ENCODE results near the gene BPGM.

BPGM gene

GRCh38 chr7:134618756-134619530 is 27.7 kb upstream of the BPGM start:
- H3K27ac ChIP-seq (ENCODE audit: low read length) = no peak overlapping the region
- H3K27me3 ChIP-seq (ENCODE audit: control insufficient read depth in 1 of 2, insufficient read depth in 2 of 2, low read length in 2 of 2) = no peaks in the 10 kb centered on the region
- no peaks in the 10 kb centered on the region for H3K4me1 ChIP-seq (ENCODE audit: control insufficient read depth, insufficient read depth, low read length)
- no peak overlapping the region for H3K4me3 ChIP-seq (ENCODE audit: low read length in 2 of 2)
- H3K9me3 ChIP-seq (ENCODE audit: control insufficient read depth in 2 of 2, low read length in 2 of 2) = no peaks in the 10 kb centered on the region
- no peaks in the 10 kb centered on the region for H3K36me3 ChIP-seq (ENCODE audit: control insufficient read depth in 2 of 2, insufficient read depth in 2 of 2, low read length in 2 of 2)
- no peak overlapping the region for H3K9ac ChIP-seq (ENCODE audit: low read length in 2 of 2)

DNA sequence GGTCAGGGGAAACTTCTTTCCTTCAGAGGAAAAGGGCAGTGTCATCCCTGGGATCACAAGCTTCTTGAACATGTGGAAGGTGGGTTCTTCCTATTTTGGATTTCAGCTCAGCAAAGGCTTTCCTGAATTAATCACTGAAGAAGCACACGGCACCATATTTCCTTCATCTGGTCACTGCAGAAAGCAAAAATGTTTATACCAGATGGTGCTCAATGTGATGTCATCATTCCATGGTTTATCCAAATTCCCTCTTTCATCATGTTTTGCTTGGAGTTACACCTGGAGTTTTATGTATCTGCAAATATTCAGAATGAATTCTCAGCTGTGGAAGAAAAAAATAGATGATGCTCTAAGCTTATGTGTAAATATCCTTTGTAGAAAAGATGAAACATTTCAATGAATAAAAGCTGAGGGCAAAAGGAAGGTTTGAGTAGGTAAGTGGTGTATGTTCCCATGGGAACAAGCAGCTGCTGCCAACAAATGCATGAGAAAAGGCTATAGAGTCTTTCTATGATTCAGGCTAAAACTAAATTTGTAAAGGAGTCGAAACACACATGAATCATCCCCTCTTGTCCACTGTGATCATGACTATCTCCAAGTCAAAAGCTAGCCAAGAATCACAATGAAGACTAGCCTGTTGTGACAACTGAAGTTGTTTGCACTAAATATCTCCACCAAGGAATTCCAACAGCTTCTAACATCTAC is 26.9 kb upstream of the BPGM start:
- H3K27me3 ChIP-seq (ENCODE audit: control insufficient read depth in 1 of 2, insufficient read depth in 2 of 2, low read length in 2 of 2) = peaks cover 0 to 3% of the 10 kb centered on the region in 2 donors
- H3K27ac ChIP-seq (ENCODE audit: low read length) = no peak overlapping the region
- H3K4me3 ChIP-seq (ENCODE audit: low read length in 2 of 2) = no peak overlapping the region
- no peaks in the 10 kb centered on the region for H3K36me3 ChIP-seq (ENCODE audit: control insufficient read depth in 2 of 2, insufficient read depth in 2 of 2, low read length in 2 of 2)
- no peaks in the 10 kb centered on the region for H3K9me3 ChIP-seq (ENCODE audit: control insufficient read depth in 2 of 2, low read length in 2 of 2)
- no peak overlapping the region for H3K9ac ChIP-seq (ENCODE audit: low read length in 2 of 2)
- H3K4me1 ChIP-seq (ENCODE audit: control insufficient read depth, insufficient read depth, low read length) = no peaks in the 10 kb centered on the region

DNA sequence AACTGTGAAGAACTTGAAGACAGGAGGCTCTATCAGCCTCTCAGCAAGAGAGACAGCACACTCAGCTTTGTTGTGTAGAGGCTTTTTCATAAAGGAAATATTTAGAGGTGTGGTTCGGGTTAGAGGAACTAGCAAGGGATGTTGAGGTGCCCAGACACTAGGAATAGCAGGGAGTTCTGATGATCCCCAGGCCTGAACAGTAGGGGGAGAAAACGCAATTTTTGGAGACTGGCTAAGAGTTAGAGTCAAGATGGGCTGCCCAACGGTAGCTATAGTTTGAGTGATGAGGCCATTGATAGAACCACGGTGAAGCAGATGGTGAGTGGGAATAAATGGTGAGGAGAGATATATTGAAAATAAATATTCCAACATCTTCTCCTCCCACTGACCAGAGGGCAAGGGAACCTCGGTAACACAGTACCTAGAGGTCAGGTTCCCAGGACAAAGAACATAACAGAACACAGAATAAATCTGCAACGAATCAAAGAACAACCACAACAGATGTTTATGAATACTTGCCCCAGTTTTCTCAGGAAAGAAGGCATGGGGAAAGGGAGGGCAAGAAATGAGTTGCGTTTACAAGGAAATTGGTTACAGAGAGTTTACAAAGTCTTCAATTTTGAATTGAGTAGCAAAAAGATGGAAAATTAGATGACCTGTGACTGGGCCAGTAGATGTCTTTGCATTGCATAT is 24.2 kb upstream of the BPGM start:
- H3K9me3 ChIP-seq (ENCODE audit: control insufficient read depth in 2 of 2, low read length in 2 of 2) = no peaks in the 10 kb centered on the region
- no peak overlapping the region for H3K27ac ChIP-seq (ENCODE audit: low read length)
- H3K27me3 ChIP-seq (ENCODE audit: control insufficient read depth in 1 of 2, insufficient read depth in 2 of 2, low read length in 2 of 2) = peaks cover 0 to 3% of the 10 kb centered on the region in 2 donors
- H3K9ac ChIP-seq (ENCODE audit: low read length in 2 of 2) = no peak overlapping the region
- H3K36me3 ChIP-seq (ENCODE audit: control insufficient read depth in 2 of 2, insufficient read depth in 2 of 2, low read length in 2 of 2) = no peaks in the 10 kb centered on the region
- no peak overlapping the region for H3K4me3 ChIP-seq (ENCODE audit: low read length in 2 of 2)
- H3K4me1 ChIP-seq (ENCODE audit: control insufficient read depth, insufficient read depth, low read length) = no peaks in the 10 kb centered on the region

DNA sequence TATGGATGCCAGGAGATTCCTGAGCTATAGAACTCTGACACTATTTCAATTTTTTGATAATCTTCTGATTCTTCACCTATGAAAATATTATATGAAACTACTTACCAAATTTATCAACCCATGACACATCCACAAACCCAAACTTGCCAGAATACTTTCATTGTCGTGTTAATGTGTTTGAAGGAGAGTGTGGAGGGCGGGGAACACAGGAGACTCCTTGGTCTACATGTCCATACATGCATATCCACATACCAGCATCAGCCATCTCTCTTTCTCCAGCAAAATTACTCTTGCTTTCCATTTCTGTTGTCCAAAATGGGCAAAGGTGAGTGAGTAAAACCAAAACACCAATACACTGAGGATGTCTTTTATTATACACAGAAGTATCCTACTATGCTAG is 23.5 kb upstream of the BPGM start:
- Histone ChIP-seq H3K9me3 (ENCODE audit: control insufficient read depth in 2 of 2, low read length in 2 of 2) (no peaks in the 10 kb centered on the region), H3K9ac (ENCODE audit: low read length in 2 of 2) (no peak overlapping the region), H3K27me3 (ENCODE audit: control insufficient read depth in 1 of 2, insufficient read depth in 2 of 2, low read length in 2 of 2) (peaks cover 0 to 3% of the 10 kb centered on the region in 2 donors), H3K27ac (ENCODE audit: low read length) (no peak overlapping the region), H3K36me3 (ENCODE audit: control insufficient read depth in 2 of 2, insufficient read depth in 2 of 2, low read length in 2 of 2) (no peaks in the 10 kb centered on the region), H3K4me1 (ENCODE audit: control insufficient read depth, insufficient read depth, low read length) (no peaks in the 10 kb centered on the region), H3K4me3 (ENCODE audit: low read length in 2 of 2) (no peak overlapping the region)

- Histone ChIP-seq H3K27ac (ENCODE audit: low read length) (no peak overlapping the region), H3K27me3 (ENCODE audit: control insufficient read depth in 1 of 2, insufficient read depth in 2 of 2, low read length in 2 of 2) (peaks cover 2 to 3% of the 10 kb centered on the region in 2 donors), H3K36me3 (ENCODE audit: control insufficient read depth in 2 of 2, insufficient read depth in 2 of 2, low read length in 2 of 2) (no peaks in the 10 kb centered on the region), H3K4me1 (ENCODE audit: control insufficient read depth, insufficient read depth, low read length) (no peaks in the 10 kb centered on the region), H3K9ac (ENCODE audit: low read length in 2 of 2) (no peak overlapping the region), H3K4me3 (ENCODE audit: low read length in 2 of 2) (no peak overlapping the region), H3K9me3 (ENCODE audit: control insufficient read depth in 2 of 2, low read length in 2 of 2) (no peaks in the 10 kb centered on the region)
These were observed 21.1 kb upstream of the BPGM start for GRCh38 chr7:134625550-134625949.

DNA sequence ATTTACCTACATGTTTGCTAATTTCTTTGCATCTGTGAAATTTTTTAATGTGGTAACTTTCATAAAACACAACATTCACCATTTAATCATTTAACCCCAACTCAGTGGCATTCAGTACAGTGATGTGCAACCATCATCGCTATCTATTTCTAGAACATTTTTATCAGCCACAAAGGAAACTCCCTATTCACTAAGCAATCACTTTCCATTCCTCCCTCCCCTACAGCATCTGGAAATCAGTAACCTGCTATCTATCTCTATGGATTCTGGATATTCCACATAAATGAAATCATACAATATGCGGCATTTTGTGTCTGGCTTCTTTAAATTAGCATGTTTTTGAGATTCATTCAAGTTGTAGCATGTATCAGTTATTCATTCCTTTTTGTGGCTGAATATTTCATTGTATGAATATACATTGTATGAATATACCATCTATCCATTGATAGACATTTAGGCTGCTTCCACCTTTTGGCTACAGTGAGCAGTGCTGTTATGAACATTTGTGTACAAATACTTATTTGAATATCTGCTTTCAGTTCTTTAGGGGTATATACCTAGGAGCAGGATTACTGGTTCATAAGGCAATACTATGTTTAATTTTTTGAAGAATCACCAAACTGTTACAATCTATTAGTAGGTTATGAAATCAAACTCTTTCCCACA is 19.4 kb upstream of the BPGM start:
- Histone ChIP-seq H3K9me3 (ENCODE audit: control insufficient read depth in 2 of 2, low read length in 2 of 2) (no peaks in the 10 kb centered on the region), H3K9ac (ENCODE audit: low read length in 2 of 2) (no peak overlapping the region), H3K36me3 (ENCODE audit: control insufficient read depth in 2 of 2, insufficient read depth in 2 of 2, low read length in 2 of 2) (no peaks in the 10 kb centered on the region), H3K4me1 (ENCODE audit: control insufficient read depth, insufficient read depth, low read length) (no peaks in the 10 kb centered on the region), H3K27me3 (ENCODE audit: control insufficient read depth in 1 of 2, insufficient read depth in 2 of 2, low read length in 2 of 2) (peaks cover 2 to 3% of the 10 kb centered on the region in 2 donors), H3K4me3 (ENCODE audit: low read length in 2 of 2) (no peak overlapping the region), H3K27ac (ENCODE audit: low read length) (no peak overlapping the region)

GRCh38 chr7:134627775-134628153 is 18.9 kb upstream of the BPGM start:
- no peak overlapping the region for H3K4me3 ChIP-seq (ENCODE audit: low read length in 2 of 2)

DNA sequence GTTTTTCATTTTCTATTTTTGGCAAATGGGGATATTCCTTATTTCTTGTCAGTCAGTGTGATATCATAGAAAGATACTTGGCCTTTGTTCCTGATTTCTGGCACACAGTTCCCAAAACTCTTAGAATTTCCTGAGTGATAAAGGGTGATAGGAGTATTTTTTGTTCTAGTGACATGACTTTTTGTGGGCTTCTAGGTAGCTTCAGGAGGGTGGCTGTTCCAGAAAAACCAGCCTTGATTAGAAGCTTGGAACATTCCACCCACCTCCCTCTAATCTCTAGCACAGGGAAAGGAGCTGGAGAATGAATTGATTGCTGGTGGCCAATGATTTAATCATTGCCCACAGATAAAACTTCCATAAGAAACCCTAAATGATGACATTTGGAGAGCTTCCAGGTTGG is 17.2 kb upstream of the BPGM start:
- Histone ChIP-seq H3K27ac (ENCODE audit: low read length) (no peak overlapping the region), H3K9ac (ENCODE audit: low read length in 2 of 2) (no peak overlapping the region), H3K4me3 (ENCODE audit: low read length in 2 of 2) (no peak overlapping the region), H3K4me1 (ENCODE audit: control insufficient read depth, insufficient read depth, low read length) (no peaks in the 10 kb centered on the region), H3K36me3 (ENCODE audit: control insufficient read depth in 2 of 2, insufficient read depth in 2 of 2, low read length in 2 of 2) (no peaks in the 10 kb centered on the region), H3K27me3 (ENCODE audit: control insufficient read depth in 1 of 2, insufficient read depth in 2 of 2, low read length in 2 of 2) (peaks cover under 1 to 2% of the 10 kb centered on the region in 2 donors), H3K9me3 (ENCODE audit: control insufficient read depth in 2 of 2, low read length in 2 of 2) (no peaks in the 10 kb centered on the region)

More at GRCh38 chr7:134627775-134628153, 18.9 kb upstream of the BPGM start:
- H3K27me3 ChIP-seq (ENCODE audit: control insufficient read depth in 1 of 2, insufficient read depth in 2 of 2, low read length in 2 of 2) = peaks cover 2 to 3% of the 10 kb centered on the region in 2 donors
- H3K9ac ChIP-seq (ENCODE audit: low read length in 2 of 2) = no peak overlapping the region
- no peaks in the 10 kb centered on the region for H3K4me1 ChIP-seq (ENCODE audit: control insufficient read depth, insufficient read depth, low read length)
- H3K9me3 ChIP-seq (ENCODE audit: control insufficient read depth in 2 of 2, low read length in 2 of 2) = no peaks in the 10 kb centered on the region
- H3K36me3 ChIP-seq (ENCODE audit: control insufficient read depth in 2 of 2, insufficient read depth in 2 of 2, low read length in 2 of 2) = no peaks in the 10 kb centered on the region
- no peak overlapping the region for H3K27ac ChIP-seq (ENCODE audit: low read length)

GRCh38 chr7:134630237-134630636 is 16.4 kb upstream of the BPGM start:
- no peaks in the 10 kb centered on the region for H3K36me3 ChIP-seq (ENCODE audit: control insufficient read depth in 2 of 2, insufficient read depth in 2 of 2, low read length in 2 of 2)
- no peak overlapping the region for H3K4me3 ChIP-seq (ENCODE audit: low read length in 2 of 2)
- H3K4me1 ChIP-seq (ENCODE audit: control insufficient read depth, insufficient read depth, low read length) = no peaks in the 10 kb centered on the region
- H3K27ac ChIP-seq (ENCODE audit: low read length) = no peak overlapping the region
- H3K9ac ChIP-seq (ENCODE audit: low read length in 2 of 2) = no peak overlapping the region
- H3K9me3 ChIP-seq (ENCODE audit: control insufficient read depth in 2 of 2, low read length in 2 of 2) = no peaks in the 10 kb centered on the region
- H3K27me3 ChIP-seq (ENCODE audit: control insufficient read depth in 1 of 2, insufficient read depth in 2 of 2, low read length in 2 of 2) = peaks cover 0 to 2% of the 10 kb centered on the region in 2 donors

DNA sequence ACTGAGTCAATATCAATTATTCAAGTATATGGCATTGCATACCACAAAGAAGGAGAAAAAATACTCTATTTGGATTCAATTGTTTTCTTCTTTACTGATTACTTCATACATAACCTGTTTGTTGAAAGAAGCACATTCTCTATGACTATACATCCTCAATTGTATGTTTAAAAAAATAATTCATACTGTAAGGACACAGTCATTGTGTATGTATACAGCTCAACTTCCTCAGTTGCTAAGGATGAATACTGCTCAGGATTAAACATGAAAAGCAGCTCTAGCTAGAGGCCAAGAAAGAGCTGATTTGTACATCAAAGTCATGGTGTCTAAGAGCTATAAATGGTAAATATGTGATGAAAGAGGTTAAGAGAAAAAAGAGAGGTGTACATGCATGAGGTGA is 15.8 kb upstream of the BPGM start:
- H3K9me3 ChIP-seq (ENCODE audit: control insufficient read depth in 2 of 2, low read length in 2 of 2) = no peaks in the 10 kb centered on the region
- H3K4me1 ChIP-seq (ENCODE audit: control insufficient read depth, insufficient read depth, low read length) = no peaks in the 10 kb centered on the region
- no peak overlapping the region for H3K4me3 ChIP-seq (ENCODE audit: low read length in 2 of 2)
- no peak overlapping the region for H3K9ac ChIP-seq (ENCODE audit: low read length in 2 of 2)
- no peak overlapping the region for H3K27ac ChIP-seq (ENCODE audit: low read length)
- H3K27me3 ChIP-seq (ENCODE audit: control insufficient read depth in 1 of 2, insufficient read depth in 2 of 2, low read length in 2 of 2) = peaks cover 0 to 2% of the 10 kb centered on the region in 2 donors
- H3K36me3 ChIP-seq (ENCODE audit: control insufficient read depth in 2 of 2, insufficient read depth in 2 of 2, low read length in 2 of 2) = no peaks in the 10 kb centered on the region

All from stomach smooth muscle (tissue), 2 donors.